Mesothelial cell of epicardium (in vitro differentiated cells): Measurements from ENCODE around the gene TSHZ2. TPM values are rescaled to one million over a fixed set of nuclear protein-coding genes. Genes with fewer than 3 reads are reported as not detected.
A peak's percentile ranks its signal among the peaks of the same experiment; 100 is the strongest.

Experiments
- DNase-seq, 2 experiments: peaks; one replicate each; pipeline ENCODE4 v3.0.0; 2021; ENCODE audit warnings: low spot score in 2 of 2; ENCODE audit not compliant: unreplicated experiment in 2 of 2
- H3K27ac Mint-ChIP-seq: 2 replicates; pipeline ENCODE4 v1.8.0; 2021; ENCODE audit warnings: mixed read lengths
- H3K27me3 Mint-ChIP-seq: 2 replicates; pipeline ENCODE4 v1.8.0; 2021; ENCODE audit warnings: low read depth, mixed read lengths
- H3K36me3 Mint-ChIP-seq: 2 replicates; pipeline ENCODE4 v1.8.0; 2021; ENCODE audit warnings: mixed read lengths
- H3K4me1 Mint-ChIP-seq: 2 replicates; pipeline ENCODE4 v1.8.0; 2021; ENCODE audit warnings: mixed read lengths
- H3K4me3 Mint-ChIP-seq: 2 replicates; pipeline ENCODE4 v1.8.0; 2021; ENCODE audit warnings: mild to moderate bottlenecking, moderate library complexity, mixed read lengths
- H3K9me3 Mint-ChIP-seq: 2 replicates; pipeline ENCODE4 v1.8.0; 2021; ENCODE audit warnings: mixed read lengths
- CTCF ChIP-seq: fragments of 200-600 bp; sonication (generic); IDR thresholded peaks from one replicate; pipeline ENCODE4 v1.5.0; 2021; ENCODE audit warnings: antibody characterized with exemption; ENCODE audit not compliant: unreplicated experiment
- total RNA-seq: library from RNA; stranded (reverse); gene quantifications from 3 replicates; pipeline ENCODE4 v1.2.1, GENCODE V29; 2021

TSHZ2 gene
- total RNA-seq, 1 donor from 2014 or later = 28.8 TPM

GRCh38 chr20:53122853-53123252 lies 150.7 kb downstream of the TSHZ2 start:
- Mint-ChIP-seq H3K27me3 (no peaks in the 10 kb centered on the region), H3K27ac (no peak overlapping the region), H3K4me1 (peaks cover 13% of the 10 kb centered on the region), H3K4me3 (no peak overlapping the region), H3K36me3 (peaks cover 4% of the 10 kb centered on the region), H3K9me3 (peaks cover 4% of the 10 kb centered on the region)
- DNase-seq = no peak
- no peak for TF ChIP-seq CTCF

GRCh38 chr20:53124075-53124551 lies 152.0 kb downstream of the TSHZ2 start:
- Mint-ChIP-seq H3K9me3 (no peaks in the 10 kb centered on the region), H3K27ac (no peak overlapping the region), H3K27me3 (no peaks in the 10 kb centered on the region), H3K4me3 (no peak overlapping the region), H3K36me3 (no peaks in the 10 kb centered on the region), H3K4me1 (peaks cover 15% of the 10 kb centered on the region)
- no peak for TF ChIP-seq CTCF
- DNase-seq = no peak

- Mint-ChIP-seq H3K27me3 (no peaks in the 10 kb centered on the region), H3K36me3 (no peaks in the 10 kb centered on the region), H3K9me3 (no peaks in the 10 kb centered on the region), H3K27ac (no peak overlapping the region), H3K4me3 (no peak overlapping the region), H3K4me1 (peaks cover 15% of the 10 kb centered on the region)
- TF ChIP-seq CTCF = no peak
- no peak for DNase-seq
These were observed 152.6 kb downstream of the TSHZ2 start for GRCh38 chr20:53124803-53125202.

- DNase-seq = no peak
- Mint-ChIP-seq H3K4me1 (peaks cover 15% of the 10 kb centered on the region), H3K27ac (peak overlapping the region; percentile 47), H3K4me3 (no peak overlapping the region), H3K9me3 (no peaks in the 10 kb centered on the region), H3K36me3 (no peaks in the 10 kb centered on the region), H3K27me3 (no peaks in the 10 kb centered on the region)
- no peak for TF ChIP-seq CTCF
These were observed 154.0 kb downstream of the TSHZ2 start for GRCh38 chr20:53126185-53126584.

- Mint-ChIP-seq H3K27me3 (no peaks in the 10 kb centered on the region), H3K27ac (peak overlapping the region; percentile 47), H3K9me3 (no peaks in the 10 kb centered on the region), H3K4me1 (peaks cover 15% of the 10 kb centered on the region), H3K4me3 (no peak overlapping the region), H3K36me3 (no peaks in the 10 kb centered on the region)
- TF ChIP-seq CTCF = no peak
- DNase-seq = no peak
These were observed 154.9 kb downstream of the TSHZ2 start for GRCh38 chr20:53127027-53127426.

- H3K4me1 Mint-ChIP-seq = peaks cover 22% of the 10 kb centered on the region
- TF ChIP-seq CTCF = no peak
- H3K9me3 Mint-ChIP-seq = no peaks in the 10 kb centered on the region
- H3K4me3 Mint-ChIP-seq = no peak overlapping the region
- H3K27ac Mint-ChIP-seq = no peak overlapping the region
- H3K27me3 Mint-ChIP-seq = no peaks in the 10 kb centered on the region
- H3K36me3 Mint-ChIP-seq = no peaks in the 10 kb centered on the region
- no peak for DNase-seq
These were observed 155.8 kb downstream of the TSHZ2 start for GRCh38 chr20:53128004-53128403.
